GM19324 (cell line): ENCODE results near the gene CSRP2.

Experiments used
- ATAC-seq: cut with Tn5 transposase; IDR thresholded peaks from one replicate; pipeline ENCODE4 v1.9.1; 2021; ENCODE audit warnings: mild to moderate bottlenecking, moderate library complexity; ENCODE audit not compliant: unreplicated experiment, low FRiP score

Gene CSRP2

DNA sequence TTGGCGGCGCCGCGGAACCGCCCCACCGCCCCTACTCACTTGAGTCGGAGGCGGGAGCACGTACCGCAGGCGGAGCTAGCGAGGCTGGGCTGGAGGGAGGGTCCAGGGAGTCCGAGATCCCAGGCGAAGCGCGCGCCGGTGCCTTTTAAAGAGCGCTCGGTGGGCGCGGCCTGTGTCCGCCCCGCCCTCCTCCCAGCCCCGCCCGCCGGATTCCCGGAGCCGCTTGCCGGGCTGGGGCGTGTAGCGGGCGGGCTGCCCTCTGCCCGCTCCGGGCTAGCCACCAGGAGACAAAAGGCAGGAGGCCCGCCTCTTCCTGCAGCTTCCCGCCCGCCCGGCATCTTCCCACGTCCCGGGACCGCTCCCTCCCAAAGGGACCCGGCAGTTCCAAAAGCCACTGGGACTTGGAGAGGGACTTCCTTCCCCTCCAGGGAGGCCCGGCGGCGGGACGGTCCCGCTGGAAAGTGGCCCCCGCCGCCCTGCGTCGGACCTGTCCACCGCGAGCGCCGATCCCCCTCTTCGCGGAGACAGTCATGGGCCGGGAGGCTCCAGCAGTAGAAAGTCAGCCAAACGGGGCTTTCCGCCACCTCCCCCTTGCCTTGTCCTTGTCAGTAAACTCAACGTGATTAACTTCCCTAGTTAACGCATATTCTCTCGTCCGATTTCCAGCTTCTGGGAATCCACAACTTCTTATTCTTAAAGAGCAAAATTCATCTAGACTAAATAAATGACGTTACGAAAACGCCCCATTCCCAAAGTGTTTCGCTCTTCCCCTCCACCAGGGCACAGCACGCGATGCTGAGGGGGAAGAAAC is at the start of gene CSRP2:
TSS of gene CSRP2 (minus strand) at position 121 of the 811 bp plus-strand sequence. CDS start 12,759 bp downstream, outside the sequence.
- peak; percentile 93 for ATAC-seq

DNA sequence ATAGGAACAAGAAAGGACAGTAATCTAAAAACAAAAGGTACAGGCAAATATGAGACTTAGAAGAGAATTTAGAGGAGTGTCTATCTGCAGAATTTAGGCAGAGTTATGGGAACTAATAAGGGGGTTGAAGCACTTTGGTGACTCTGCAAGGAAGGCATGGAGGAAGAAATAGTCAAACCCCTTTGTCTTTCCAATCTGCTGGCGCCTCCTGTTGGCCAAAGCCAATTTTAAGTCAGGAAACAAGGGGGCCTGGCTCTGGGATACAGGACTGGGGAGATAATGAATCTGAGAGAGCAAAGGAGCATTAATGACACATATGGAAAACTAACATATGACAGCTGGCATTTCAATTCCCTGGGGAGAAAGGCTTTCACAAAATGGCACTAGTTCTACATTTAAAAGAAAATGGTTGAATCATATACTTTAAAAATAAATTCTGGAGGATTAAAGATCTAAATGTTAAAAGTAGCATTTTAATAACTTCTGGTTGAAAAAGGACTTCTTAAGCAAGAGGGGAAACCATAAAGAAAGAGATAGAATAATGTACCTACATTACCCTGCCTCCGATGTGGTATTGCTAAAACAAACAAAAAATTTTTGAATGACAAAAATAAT is 48.5 kb upstream of the CSRP2 start:
- ATAC-seq = no peak

DNA sequence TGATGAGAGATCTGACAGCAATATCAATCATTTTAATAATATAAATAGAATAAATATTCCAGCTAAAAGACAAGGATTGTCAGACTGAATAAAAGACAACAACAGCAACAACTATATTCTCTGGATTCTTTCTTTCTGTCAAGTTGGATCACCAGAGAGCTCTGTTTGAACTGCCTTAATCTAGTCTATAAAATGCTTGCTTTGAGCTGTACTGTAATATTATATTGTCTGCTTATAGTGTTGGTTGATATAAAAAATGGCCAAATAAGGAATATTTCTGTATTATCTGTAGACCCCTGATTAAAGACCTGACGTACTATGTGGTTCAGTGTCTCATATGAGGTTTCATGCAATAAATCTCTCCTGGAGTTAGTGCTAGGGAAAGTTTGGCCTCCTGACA is 46.3 kb upstream of the CSRP2 start:
- no peak for ATAC-seq

DNA sequence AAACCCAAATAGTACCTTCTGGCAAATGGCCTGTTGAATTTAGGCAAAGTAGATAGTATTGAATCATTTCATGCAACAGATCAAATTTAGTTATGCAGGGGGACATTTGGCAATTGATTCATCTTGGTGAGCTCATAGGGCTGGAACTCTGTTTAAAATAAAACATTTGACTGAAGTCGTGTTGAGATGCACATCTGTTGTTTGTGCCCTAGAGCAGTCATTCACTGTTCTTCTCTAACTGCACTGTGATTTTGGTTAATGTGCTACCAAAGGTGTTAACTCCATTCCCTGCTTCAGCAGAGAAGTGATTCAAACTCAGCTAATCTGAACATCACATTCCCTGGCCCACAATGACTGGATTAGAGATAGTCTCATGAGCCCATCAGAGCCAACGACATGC is 44.0 kb upstream of the CSRP2 start:
- no peak for ATAC-seq

DNA sequence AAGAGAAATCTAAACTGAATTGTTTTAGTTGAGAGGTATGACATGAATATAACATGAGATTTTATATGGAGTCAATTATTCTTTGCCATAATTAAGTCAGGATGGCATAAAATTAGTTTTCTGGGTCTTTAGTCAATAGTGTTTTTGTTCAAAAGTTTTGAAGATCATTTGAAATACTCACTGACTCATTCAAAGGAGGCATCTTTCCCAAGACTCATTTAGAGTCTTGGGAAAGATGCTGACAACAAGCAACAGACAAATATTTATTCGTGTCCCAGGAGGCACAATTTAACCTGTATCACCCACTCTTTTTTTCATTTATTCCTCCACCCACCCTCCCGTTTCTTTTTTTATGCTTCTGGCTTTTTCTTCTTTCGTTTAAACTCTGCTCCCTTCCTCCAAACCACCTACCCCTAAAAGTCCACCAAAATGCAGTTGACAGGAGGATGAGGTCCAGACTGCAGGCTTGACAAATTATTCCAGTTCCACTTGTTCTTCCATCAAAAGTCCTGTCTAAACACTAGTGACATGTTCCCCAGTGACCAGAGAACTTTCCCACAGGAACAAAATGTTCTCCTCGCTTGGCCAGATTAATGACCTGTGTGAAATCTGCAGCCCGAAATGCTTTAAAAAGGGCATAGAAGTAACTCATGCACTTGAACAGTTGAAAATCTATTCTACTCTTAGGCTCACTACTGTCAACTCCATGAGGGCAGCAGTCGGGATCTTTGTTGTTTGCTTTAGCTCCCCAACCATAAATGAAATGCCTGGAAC is 43.3 kb upstream of the CSRP2 start:
- ATAC-seq = no peak

DNA sequence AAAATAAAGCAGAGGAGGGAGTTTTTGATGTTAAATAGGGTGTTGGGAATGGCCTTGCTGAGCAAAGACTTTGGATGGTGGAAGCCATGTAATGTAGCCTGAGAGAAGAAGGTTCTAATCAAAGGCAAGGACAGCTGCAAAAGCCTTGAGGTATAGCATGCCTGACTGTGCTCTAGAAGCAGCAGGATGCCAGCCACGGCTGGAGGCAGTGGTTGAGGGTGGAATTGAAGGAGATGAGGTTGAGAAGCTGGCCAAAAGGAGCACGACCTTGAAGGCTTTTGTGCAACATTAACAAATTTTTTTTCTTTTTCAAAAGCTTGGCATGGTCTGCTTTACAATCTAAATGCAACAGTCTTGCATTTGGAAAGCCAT is 42.3 kb upstream of the CSRP2 start:
- no peak for ATAC-seq

DNA sequence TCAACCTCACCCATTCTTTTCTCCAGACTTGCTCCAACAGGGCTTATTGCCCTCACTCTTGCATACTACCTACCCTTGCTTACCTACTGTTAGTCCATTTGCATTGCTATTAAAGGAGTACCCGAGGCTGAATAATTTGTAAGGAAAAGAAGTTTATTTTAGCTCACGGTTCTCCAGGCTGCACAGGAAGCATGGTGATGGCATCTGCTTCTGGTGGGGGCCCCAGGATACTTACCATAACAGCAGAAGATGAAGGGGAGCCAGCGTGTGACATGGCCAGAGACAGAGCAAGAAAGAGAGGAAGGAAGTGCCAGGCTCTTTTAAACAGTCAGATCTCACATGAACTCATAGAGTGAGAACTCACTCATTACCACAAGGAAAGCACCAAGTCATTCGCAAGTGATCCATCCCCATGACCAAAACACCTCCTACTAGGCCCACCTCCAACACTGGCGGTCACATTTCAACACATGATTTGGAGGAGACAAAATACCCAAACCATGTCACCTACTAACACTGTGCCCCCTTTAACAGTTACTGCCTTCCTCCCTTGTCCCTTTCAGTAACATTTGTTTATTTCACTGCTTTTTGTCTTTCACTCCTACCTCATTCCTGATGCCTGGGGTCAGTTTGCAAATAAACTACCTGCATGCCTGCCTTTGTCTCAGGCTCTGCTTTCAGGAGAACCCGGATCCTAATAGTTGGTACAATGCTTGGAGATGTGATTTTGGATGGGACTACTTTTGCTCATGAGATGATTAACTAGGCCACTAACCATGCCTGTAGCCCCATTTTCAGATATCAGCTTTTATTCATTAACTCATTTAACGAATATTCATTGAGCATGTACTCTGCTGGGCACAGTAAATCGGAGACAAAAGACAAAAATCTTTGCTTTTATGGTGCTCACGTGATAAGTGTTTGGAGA is 41.6 kb upstream of the CSRP2 start:
- peak; percentile 72 for ATAC-seq

DNA sequence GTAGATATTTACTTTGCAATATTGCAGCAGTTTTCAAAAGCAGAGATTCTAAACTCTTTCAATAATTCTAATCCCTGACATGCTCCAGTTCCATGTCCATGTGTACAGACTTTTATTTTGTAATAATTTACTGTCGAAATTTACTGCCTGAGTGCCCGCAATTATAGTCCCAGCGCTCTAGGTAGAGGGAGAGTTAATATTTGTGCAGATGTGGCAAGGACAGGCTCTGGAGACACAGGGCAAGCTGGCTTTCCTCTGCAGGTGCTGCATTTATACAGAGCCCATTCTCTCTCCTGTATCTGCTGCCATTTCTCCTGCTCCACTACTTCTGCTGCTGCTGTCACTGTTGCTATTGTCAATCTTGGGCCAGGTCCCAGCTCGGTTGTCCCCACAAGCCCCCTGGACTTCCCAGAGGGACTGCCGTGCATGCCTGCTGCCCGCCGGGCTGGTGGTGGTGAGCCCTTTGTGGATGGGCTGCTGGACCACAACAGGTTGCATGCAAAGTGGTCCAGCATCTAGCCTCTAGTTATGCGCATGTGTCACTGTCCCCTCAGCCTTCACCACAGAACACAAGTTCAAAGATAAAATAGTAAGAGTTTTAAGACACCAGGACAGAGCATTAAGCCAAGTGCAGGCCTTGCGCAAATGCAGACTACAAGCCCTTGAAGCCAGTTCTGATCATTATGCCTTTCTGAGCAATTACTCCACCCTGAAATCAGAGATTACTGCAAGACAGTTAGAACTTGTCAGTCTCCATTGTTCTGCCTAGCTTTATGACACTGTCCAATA is 40.8 kb upstream of the CSRP2 start:
- ATAC-seq = peak; percentile 18

DNA sequence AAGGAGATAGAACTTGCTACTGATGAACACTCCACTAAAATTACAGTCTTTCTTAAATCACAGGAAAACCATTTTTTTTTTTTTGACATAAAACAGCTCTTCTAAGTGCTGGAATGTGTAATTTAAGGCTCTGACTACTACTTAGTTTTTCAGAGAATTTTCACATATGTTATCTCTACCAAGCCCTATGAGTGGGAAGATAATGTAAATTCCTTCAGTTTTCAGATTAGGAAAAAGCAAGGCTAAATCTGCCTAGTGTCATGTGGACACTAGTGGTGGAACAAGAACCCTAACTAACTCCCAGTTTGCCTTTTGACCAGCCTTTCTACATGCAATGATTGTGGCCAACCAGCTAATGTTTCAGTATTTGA is 37.3 kb upstream of the CSRP2 start:
- no peak for ATAC-seq

DNA sequence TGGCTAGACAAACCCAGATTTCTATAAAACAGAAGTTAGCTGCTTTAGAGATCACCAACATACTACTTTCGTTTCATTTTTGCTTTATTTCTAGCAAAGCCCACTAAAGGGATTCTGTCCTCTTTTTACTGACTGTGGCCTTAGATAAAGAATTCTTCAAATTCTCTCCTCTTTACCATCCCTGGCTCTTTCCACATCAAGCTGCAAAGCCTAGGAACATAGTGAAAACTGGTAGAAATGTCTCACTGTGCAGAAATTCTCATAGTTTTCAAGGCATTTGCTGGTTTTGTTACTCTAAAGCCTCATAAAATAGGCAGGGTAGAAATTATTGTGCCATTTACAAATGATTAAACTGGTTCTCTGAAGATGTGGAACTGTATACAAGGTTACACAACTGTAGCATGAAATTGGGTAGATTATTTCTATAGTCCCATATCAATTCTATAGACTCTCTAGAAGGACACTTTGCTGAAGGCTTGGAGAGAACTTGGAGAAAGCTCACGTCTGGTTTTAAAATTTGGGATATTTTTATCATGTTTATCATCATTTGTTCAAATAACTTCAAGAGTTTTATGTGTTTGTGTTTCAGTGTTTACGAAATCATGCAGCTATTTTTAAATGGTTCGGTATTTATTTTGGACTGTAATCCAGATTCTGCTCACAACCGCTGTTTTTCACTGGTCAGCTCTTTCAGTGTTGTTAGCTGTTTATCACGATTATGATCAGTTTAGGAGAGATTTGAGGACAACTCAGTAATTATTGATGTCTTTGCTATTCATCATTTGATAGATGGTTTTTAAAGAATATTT is 36.7 kb upstream of the CSRP2 start:
- no peak for ATAC-seq

DNA sequence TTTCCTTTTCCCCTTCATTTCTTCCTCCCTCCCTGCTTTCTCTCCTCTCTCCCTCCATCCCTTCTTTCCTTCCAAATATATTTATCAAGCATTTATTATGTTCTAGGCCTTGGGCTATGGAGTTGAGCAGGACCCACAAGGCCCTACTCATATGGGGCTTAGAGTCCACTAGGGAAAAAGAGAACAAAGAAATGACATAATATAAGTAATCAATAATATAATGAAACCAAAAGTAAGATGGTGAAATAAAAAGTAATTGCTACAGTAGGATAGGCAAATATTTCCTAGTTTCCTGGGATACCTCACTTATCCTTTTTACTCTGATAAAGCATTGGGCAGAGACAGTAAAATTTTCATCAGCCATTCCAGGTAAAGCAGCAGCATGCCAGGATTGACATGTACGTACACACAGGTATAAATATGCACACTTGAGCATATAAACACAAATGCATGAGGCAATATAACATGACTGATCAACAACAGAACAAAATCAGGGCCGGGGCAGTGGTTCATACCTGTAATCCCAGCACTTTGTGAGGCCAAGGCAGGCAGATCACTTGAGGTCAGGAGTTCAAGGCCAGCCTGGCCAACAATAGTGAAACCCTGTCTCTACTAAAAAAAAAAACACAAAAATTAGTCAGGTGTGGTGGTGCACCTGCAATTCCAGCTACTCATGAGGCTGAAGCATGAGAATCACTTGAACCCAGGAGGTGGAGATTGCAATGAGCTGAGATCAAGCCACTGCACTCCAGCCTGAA is 35.5 kb upstream of the CSRP2 start:
- no peak for ATAC-seq

DNA sequence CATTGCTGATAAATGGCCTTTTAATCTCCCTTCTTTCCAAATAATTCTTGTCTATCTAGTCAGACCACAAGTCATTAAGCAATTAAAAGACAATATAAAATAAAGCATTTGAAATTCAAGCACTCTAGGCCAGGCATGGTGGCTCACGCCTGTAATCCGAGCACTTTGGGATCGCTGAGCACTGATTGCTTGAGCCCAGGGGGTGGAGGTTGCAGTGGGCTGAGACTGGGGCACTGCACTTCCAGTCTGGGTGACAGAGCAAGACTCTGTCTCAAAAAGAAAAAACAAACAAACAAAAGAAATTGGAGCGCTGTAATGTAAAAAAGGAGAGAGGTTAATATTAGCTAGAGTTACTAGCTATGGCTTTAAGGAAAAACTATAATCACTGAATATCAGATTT is 30.5 kb upstream of the CSRP2 start:
- no peak for ATAC-seq

DNA sequence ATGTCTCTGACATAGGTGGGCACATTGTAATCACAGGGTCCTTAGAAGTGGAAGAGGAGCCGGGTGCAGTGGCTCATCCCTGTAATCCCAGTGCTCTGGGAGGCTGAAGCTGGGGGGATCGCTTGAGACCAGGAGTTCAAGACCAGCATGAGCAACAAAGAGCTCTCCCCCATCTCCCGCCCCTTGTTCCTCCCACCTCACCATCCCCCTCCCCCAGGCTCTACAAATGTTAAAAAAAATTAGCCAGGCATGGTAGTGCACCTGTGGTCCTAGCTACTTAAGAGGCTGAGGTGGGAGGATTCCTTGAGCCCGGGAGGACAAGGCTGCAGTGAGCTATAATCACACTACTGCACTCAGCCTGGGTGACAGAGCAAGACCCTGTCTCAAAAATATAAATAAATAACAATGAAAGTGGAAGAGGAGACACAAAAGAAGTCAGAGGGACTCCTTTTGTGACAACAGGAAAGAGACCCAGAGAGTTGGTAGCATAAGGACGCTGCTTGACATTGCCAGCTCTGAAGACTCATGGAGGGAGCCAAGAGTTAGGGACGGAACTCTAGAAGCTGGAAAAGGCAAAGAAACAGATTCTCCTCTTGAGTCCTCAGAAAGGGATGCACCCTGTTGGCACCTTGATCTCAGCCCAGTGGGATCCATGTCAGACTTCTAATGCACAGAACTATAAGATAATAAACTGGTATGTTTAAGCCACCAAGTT is 29.6 kb upstream of the CSRP2 start:
- no peak for ATAC-seq

DNA sequence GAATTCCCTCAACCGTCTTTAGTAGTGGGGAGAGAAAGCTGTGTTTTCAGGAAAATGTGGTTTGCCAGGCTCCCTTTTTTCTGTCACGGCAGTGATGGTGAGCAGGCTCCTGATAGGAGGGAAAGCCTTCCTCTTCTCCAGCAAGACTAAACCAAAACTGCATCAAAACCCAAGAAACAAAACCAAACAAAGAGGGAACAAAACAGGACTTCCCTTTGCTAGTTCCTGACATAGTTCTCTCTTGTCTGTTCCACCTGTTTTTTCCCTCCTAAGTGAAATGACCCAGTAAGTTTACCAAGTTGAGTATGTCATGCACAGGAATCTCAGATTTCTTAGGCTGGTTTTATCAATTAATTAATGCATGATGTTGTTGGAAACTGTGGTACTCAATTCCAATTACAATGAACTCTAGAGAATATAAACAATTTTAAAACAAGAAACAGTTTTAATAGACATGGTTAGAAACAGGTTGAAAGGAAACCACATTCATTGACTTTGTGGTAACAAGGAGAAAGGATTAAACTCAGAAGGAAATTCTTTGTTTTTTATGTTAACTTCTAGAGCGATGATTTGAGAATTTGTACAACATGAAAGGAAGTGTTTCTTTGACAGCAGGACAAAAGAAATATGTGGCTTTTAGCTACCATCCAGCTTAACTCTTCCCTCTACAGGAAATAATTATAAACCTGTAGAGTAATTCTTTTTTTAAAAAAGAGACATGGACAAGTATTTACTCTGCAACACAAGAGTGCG is 23.0 kb upstream of the CSRP2 start:
- ATAC-seq = no peak

DNA sequence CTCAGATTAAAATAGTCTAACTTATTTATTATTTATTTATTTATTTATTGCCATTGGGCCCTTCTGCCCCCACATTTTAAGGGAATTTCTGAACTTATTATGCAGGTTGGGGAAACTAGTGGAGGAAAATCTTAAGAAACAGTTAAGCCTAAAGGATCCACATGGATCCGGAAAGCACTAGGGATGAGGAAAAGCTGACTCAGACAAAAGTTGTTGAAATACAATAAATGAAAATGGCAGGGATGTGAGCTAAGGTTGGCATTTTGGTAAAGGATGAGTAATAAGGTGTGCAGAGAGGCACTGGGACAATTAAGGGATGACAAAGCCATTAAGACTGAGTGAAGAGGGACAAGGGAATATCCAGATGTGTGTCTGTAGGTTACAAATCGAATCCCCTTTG is 20.7 kb upstream of the CSRP2 start:
- no peak for ATAC-seq

DNA sequence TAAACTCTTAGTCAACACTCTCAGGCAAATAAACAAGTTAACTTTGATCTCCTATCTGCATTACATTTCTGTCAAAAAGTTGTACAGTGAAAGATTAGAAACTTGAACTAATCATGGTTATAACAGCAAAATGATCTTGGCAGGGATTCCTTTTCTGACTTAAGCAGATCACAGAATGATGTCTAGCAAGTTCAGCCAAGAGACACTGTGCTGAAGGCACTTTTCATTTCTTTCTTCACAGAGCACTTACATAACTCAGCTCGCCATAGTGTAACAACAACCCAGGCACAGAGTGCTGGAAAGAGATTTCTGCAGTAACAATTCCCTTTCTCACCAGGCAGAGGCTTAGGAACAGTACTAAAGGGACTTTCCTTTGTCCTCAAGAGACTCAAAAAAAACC is 19.6 kb upstream of the CSRP2 start:
- no peak for ATAC-seq

DNA sequence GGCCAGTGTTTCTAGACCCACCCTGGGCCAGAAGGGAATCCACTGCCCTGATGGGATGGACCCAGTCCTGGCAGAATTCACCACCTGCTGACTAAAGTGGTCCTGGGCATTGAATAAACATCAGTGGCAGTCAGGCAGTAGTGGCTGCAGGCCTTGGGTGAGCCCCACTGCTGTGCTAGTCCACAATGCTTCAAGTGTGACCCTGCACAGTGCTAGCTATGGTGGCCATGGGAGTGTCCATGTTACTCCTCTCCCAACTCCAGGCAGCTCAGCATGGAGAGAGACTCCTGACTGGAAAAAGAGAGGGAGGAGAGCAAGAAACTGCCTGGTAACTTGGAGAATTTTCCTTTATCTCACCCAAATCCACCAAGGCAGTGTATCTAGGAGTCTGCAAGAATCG is 17.5 kb upstream of the CSRP2 start:
- no peak for ATAC-seq
